ENCODE results near the gene RACGAP1.
A peak's percentile ranks its signal among the peaks of the same experiment; 100 is the strongest.

The RACGAP1 gene

GRCh38 chr12:49985981-49986380 is 39.3 kb downstream of the RACGAP1 start:
- DNase-seq (no peak), ATAC-seq (peak; percentile 84)

GRCh38 chr12:49984476-49985359 is 40.6 kb downstream of the RACGAP1 start:
- DNase-seq (no peak), ATAC-seq (no peak)

- DNase-seq: no peak
These were observed 41.4 kb downstream of the RACGAP1 start for GRCh38 chr12:49983892-49984291.

GRCh38 chr12:49982246-49983087 is 42.8 kb downstream of the RACGAP1 start:
- no peak for DNase-seq

More at GRCh38 chr12:49983892-49984291, 41.4 kb downstream of the RACGAP1 start:
- ATAC-seq: no peak

GRCh38 chr12:49980501-49981349 is 44.6 kb downstream of the RACGAP1 start:
- no peak for DNase-seq
- no peak for ATAC-seq

More at GRCh38 chr12:49982246-49983087, 42.8 kb downstream of the RACGAP1 start:
- ATAC-seq: no peak

GRCh38 chr12:49979791-49980190 is 45.5 kb downstream of the RACGAP1 start:
- DNase-seq (no peak), ATAC-seq (no peak)

- no peak for DNase-seq
- ATAC-seq: no peak
These were observed 46.2 kb downstream of the RACGAP1 start for GRCh38 chr12:49979016-49979586.

GRCh38 chr12:49978125-49978524 is 47.2 kb downstream of the RACGAP1 start:
- ATAC-seq: no peak
- DNase-seq: no peak

- ATAC-seq: no peak
- no peak for DNase-seq
These were observed 48.7 kb downstream of the RACGAP1 start for GRCh38 chr12:49976557-49976956.

- no peak for ATAC-seq
- no peak for DNase-seq
These were observed 50.0 kb downstream of the RACGAP1 start for GRCh38 chr12:49975318-49975761.

- ATAC-seq: no peak
- no peak for DNase-seq
These were observed 50.5 kb downstream of the RACGAP1 start for GRCh38 chr12:49974677-49975317.

GRCh38 chr12:49974231-49974675 is 51.0 kb downstream of the RACGAP1 start:
- ATAC-seq (no peak), DNase-seq (no peak)

- no peak for DNase-seq
- no peak for ATAC-seq
These were observed 51.9 kb downstream of the RACGAP1 start for GRCh38 chr12:49973361-49973830.

GRCh38 chr12:49972641-49973360 is 52.5 kb downstream of the RACGAP1 start, which contains the start of gene AQP6:
AQP6 (plus strand) TSS chr12:49972947; CDS start chr12:49973174, 227 bp downstream.
- no peak for ATAC-seq
- no peak for DNase-seq

- ATAC-seq: no peak
These were observed 53.2 kb downstream of the RACGAP1 start for GRCh38 chr12:49972129-49972528.

GRCh38 chr12:49971141-49971540 is 54.2 kb downstream of the RACGAP1 start:
- DNase-seq (no peak), ATAC-seq (no peak)

More at GRCh38 chr12:49972129-49972528, 53.2 kb downstream of the RACGAP1 start:
- DNase-seq: no peak

- ATAC-seq (no peak), DNase-seq (no peak)
These were observed 54.6 kb downstream of the RACGAP1 start for GRCh38 chr12:49970658-49971057.

GRCh38 chr12:49969651-49970429 is 55.5 kb downstream of the RACGAP1 start:
- ATAC-seq (no peak), DNase-seq (no peak)

GRCh38 chr12:49969027-49969426 is 56.3 kb downstream of the RACGAP1 start:
- no peak for ATAC-seq
- DNase-seq: no peak
